Left kidney (tissue), 2 donors: ENCODE measurements around the gene OCEL1. TPM values are rescaled to one million over a fixed set of nuclear protein-coding genes. Genes with fewer than 3 reads are reported as not detected.

Source experiments
- DNase-seq: peaks from one replicate; pipeline ENCODE4 v3.0.0-alpha.2; 2013
- polyA plus RNA-seq: library from polyadenylated mRNA; unstranded; fragments of 120-200 nt; gene quantifications from one replicate; pipeline ENCODE4 v1.2.1, GENCODE V29; 2013; ENCODE audit not compliant: insufficient read length

OCEL1 gene
- polyA plus RNA-seq, 1 donor, result 18.4 TPM

DNA sequence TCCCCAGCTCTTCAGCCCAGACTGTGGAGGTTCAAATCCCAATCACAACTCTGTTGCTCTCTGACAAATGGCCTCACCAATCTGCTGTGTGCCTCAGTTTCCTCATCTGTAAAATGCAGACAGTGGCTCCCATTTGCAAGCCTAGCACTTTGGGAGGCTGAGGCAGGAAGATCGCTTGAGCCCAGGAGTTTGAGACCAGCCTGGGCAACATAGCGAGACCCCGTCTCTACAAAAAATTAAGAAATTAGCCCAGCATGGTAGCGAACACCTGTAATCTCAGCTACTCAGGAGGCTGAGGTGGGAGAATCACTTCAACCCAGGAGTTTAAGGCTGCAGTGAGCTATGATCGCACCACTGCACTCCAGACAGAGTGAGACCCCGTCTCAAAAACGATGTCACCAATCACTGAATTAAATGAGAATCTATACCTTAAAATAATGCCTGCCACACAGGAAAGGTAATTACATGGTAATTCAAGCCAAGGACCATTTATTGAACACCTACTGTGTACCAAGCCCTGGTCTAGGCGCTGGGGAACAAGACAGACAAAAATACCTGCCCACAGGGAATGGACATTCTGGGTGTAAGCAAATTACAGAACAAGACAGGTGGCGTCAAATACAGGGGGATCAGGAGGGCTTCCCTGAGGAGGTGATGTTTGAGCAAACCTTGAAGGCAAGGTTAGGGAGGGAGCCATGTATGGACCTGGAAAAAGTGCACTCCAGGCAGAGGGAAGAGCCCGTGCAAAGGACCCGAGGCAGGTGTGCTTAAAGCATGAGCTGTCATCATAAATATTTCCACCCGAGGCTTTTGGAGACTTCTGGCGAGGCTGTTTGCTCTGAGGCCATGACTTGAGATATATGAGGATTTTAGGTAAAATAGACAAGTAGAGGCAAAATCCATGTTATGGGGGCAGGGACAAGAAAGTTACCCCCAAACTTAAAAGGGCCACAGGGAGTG lies 12.0 kb downstream of the OCEL1 start:
- DNase-seq, result no peak

DNA sequence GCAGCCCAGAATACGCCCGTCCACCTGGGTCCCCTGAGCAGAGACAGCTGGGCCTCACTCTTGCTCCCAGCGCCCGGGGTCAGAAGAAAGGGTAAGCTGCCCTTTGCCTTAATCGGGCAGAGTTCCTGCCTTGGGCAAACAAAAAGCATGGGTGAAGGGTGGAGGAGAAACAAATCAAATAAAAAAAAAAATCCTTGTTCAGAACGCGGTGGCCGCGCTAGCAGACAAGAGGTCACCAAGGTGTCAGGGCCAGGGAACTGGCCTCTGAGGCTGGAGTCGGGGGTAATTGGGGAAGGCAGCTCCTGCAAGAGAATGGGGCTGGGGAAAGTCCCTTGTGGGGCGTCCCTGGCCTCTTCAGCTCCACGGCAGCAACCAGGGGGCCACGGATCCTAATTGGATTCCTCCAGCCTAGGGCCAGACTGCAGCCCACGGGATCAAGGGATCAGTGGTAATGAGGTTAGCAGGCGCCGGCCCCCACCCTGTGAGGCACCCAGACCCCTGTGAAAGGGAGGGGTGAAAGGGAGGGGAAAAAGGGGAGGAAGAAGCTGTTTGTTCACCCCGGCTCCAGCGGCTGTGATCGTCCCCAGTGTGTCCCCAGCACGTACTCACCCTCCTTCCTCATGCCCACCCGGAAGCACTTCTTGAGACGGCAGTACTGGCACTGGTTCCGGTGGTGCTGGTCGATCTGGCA lies 14.2 kb downstream of the OCEL1 start:
- DNase-seq, result no peak

DNA sequence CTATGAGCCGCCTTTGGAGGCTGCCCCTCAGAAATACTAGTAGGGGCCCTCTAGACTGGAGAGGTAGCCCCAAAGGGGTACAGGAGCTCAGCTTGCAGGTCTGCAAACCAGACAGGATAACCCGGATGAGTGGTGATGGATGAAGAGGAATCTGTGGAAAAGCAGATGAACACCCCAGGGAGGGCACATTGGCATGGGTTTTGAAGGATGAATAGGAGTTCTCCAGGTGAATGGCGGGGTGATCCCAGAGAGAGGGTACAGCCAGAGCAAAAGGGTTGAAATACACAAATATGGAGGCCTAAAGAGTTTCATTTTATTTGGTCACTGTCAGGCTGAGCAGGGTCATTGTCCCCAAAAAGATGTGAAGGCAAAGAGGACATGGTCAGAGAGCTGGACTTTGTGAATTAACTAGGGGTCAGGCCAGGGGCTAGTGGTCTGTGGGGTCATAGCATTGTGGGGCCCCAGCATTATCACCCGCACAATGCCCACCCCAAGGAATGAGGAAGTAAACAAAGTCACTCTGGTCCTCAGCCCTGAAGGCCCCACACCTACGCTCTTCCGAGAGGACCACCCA lies 14.9 kb downstream of the OCEL1 start:
- DNase-seq, result no peak

DNA sequence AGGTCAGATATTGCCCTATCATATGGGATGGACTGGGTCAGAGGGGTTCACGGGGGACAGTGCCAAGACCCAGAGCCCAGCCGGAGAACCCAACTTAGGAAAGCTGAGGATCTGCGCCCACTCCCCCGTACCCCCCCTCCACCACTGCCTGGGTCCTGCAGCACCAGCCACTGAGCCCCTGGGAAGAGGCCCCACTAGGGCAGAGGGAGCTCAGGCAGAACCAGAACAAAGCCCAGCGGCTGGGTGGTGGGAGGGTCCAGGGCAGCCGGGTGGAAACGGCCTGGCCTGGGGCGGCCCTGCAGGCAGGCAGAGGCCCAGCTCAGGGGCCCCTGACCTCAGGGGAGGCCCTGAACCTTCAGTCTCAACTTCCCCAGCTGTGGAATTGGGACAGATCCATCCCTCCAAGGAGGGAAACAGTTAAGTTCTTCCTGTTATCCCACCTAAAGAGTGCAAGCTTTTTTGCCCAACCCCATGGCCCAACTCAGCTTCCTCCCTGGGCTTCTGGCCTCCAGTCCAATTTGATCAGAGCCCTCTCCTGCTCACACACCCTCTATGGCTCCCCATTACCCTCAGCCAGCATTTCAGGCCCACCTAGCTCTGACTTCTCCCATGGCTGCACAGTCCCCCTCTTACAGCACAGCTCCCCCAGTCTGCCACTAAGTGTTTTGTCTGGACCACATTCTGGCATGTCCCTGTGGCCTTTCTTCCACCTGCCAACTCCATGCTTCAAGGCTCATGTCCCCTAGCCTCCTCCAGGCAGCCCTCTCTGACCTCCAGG lies 16.6 kb downstream of the OCEL1 start:
- DNase-seq, result no peak

DNA sequence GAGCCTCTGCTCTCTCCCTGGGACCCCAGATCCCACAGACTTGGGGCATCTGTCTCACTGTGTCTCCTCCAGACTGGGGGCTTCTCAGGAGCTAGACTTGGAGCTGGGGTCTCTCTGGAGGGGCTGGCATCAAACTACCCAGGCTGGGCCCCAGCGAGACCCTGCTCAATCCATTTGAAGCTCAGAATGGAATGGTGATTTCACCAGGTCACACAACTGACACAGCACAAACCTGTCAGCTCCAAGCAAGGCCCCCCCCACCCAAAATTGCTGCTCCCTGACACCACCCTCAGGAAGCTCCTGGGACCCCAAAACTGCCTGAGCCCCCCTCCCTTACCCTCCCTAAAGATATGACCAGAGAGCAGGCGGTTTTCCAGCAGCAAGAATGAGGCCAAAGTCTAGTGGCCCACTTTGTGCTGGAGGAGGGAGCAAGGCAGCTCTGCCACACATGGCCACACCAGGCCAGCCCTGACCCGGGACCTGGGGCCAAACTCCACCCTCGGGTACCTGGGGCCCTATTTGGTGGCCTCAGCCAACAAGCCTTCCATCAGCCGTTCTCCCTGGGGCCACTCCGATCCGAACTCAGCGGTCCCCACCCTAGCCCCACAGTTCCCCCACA lies 17.3 kb downstream of the OCEL1 start:
- DNase-seq, result no peak

DNA sequence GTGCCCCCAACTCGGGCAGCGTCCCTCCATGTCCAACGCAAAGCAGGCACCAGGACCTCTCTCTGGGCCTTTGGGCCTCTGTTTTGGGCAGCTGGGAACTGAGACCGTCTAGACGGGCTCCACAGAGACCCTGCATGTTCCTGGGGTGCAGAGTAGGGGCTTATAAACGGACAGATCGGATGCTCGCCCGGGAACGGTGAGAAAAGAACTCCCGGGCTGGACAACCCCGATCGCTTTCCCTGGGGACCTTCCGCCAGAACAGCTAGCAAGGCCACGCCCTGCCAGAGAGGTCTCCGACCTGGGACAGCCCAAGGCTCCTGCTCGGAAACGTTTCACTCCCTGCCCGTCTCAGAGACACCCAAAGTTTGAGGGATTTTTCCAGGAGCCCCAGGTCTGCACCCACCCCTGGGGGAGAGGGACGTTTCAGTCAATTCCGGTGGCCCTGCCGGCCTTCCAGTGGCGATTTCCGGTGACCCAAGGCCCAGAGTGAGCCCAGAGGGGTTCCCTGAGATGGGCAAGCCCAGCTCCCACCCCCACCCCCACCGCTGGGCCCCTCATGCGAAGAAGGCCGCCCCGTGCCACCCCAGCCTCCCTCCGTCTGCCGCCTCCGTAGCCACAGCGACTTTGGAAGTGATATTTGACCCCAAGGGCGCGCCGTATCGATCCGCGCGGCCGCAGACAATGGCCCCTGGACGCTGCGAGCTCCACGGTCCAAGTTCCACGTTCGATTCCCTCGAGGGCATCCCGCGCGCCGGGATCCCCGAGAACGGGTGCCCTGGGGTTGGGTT lies 18.0 kb downstream of the OCEL1 start:
- DNase-seq, result no peak

DNA sequence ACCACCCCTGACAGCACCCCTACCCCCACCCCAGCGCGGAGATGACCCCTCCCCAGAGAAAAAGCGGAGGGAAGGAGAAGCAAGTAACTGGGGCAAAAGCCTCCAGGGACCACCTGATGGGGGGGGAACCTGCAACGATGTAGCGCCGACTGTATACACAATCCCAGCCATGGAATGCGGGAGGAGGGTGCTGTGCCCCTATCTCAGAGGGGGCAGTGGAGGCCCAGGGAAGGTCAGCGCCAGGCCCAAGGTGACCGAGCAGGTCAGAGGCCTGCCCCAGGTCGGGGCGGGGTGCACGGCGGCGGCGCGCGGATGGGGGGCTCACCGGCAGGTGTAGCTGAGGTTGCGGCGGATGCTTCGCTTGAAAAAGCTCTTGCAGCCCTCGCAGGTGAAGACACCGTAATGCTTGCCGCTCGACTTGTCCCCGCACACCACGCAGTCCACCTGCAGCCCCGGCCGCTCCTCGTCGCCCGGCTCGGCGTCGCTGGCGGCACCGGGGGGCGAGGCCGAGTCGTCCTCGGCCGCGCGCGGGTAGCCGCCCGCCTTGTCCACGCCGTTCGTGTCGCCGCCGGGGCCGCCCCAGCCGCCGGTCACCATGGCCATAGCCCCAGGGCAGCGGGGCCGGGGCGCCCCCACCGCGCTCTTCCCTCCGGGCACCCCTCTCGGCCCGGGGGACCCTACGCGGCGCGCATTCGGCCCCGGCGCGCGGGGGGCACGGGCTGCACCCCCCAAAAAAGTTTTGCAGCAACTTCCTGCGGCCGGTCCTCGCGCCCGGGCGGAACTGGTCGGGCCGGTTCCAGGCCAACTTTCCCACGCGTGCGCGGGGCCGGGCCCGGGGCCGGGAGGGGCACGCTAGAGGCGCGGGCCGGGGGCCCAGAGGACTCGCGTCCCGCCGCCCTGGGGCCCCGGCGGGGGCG lies 18.9 kb downstream of the OCEL1 start:
- DNase-seq, result no peak

DNA sequence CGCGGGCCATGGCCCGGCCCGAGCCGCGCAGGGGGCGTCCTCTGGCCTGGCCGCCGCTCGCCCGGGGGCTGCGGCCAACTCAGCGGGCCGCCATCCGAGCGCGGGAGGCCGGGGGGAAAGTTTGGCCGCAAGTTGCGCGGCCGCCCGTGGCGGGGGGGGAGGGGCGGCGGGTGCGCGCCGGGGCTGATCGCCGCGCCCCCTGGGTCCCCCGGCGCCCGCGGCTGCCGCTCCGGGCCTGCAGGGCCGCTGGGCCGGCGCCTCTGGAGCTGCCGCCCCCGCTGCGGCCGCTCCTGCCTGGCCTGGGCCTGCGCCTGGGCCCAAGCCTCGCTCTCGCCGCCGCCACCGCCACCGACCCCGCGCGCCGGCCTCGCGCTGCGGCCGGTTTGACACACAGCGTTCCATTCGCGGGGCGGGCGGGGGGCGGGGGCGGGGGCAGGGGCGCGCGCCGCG lies 19.5 kb downstream of the OCEL1 start, which contains the start of gene NR2F6:
Gene NR2F6 (minus strand): TSS at position 385 of the 450 bp plus-strand sequence. CDS start 699 bp downstream, outside the sequence.
- DNase-seq, result no peak

DNA sequence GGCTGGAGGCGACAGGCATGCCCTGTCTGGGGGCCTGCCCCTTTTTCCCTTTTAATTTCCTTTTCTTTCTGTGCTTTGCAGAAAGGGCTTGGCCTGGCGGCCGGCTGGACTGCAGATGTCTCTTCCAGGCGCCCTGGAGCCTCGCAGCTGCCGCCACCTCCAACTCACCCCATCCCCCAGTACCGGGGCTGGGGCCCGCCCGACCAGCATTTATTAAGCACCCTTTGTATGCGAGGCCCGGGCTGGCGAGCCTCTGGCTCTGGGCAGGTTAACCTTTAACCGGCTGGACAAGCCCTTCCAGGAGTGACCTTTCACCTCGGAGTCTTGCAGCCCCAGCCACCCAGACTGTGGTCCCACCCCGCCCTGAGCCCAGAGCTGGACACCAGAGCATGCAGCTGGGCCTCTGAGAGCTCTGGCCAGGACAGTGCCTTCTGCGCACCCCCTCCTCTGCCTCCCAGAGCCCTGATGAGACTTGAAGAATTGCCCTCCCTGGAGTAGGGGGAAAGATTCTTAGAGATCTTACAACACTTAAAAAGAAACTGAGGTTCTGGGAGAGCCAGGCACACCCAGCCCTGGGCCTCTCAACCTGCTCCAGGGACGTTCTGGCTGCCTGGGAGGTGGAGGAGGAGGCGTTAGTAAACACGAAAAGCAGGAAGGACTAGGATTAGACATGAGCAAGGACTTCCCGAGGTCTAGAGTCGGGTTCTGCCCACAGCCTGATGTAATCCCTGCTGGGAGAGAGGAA lies 20.8 kb downstream of the OCEL1 start:
- no peak for DNase-seq

DNA sequence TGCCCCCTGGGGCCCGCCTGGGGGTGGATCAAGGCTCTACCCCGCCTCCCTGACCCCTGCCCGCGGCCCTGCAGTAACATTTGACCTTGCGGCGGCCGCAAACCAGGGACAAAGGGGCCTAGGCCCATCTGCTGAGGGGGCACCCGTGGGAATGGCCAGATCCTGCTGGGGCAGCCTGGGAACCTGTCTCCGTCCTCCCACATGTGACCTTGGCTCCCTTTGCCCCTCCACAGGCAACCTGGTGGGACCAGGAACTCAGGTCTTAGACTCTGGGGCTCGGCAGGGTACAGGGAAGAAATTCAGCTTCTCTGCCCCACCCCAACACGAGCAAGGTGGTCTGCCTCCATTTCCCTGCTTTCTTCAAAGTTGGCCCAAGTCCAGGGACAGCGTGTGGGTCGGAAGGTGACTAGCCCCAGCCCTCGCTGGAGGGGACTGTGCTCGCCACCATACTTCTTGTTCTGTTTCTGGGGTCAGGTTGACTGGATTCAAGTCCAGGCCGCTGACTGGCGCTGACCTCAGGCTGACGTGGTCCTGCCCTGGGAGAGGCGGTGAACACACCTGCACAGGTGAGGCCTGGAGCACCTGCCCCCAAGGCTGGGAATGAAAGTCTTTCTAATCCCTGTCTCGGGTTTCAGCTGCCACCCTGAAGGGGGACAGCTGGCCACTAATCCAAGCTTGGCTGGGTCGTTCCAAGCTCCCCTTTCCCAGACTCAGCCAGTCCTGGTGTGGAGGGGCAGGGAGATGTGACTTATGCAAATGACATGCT lies 22.2 kb downstream of the OCEL1 start:
- DNase-seq, result no peak

DNA sequence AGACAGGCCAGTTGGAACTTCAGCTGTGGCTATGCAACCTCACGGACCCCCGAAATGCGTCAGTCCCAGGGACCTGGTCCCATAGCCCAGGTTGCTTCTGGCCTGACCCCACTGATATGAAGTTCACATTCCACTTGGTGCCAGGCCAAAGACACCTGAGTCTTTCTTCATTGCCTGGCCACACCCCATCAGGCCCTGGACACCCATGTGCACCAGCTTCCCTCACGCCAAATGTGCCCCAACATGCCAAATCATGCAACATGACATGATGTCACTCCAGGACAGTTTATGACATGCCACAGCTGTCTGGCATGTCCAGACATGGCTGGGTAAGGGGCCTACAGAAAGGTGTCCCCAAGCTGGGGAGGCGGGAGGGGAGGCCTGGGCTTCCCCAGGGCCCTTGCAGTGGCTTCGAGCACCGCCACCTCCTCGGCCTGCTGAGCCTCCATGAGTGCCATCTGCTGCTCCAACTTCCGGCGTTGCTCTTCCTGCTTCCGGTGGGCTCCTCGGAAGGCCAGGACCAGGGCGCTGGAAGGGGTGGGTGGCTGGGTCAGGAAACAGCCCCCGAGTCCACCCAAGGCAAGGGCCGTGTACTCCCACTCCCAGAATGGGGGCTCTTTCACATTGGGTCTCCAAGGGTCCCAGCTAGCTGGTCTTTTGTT lies 24.0 kb downstream of the OCEL1 start:
- DNase-seq, result no peak

DNA sequence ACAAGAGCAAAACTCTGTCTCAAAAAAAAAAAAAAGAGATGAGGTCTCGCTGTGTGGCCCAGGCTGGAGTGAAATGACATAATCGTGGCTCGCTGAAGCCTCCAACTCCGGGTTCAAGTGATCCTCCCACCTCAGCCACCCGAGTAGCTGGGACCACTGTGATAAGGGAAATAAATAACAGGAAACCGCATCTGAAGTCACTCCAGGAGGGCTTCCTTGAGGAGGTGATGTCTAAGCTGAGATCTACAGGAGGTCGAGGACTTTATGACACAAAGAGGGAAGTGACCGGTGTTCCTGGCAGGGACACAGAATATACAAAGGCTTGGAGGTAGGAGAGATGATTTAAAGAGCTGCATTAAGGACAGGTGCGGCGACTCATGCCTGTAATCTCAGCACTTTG lies 28.6 kb downstream of the OCEL1 start:
- no peak for DNase-seq

DNA sequence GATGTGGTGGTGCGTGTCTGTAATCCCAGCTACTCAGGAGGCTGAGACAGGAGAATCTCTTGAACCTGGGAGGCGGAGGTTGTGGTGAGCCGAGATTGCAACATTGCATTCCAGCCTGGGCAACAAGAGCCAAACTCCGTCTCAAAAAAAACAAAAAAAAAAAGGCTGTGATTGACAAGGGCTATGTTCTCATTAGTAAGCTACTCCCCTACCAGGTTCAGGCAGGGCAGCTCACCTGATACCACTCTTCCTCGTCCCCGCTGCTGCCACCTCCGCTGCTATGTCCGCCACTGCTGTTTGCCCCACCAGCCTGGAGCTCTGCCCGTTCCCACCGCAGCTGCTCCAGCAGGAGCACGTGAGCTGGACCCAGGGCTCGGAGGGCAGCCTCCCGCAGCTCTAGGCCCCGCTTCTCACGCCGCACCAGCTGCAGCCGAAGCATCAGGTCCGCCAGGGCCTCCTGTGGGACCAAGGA lies 29.2 kb downstream of the OCEL1 start:
- DNase-seq, result no peak

DNA sequence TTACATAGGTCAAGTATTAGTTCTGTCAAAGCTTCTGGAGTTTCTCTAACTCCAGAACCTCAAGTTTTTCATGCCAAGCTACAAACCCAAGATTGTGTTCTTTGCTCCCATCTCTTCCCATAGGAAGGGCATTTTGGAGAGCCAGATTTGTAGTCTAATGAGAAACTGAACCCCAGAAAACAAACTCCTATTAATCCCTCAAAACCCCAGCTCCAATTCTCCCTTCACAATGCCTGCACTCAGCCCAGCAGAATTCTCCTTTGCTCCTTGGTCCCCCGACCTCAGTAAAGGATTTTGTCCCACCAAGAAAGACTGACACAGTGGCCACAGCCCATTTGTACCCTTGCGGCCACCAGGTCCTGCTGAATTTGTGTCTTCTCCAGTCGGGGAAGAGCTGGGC lies 30.1 kb downstream of the OCEL1 start:
- DNase-seq, result no peak

DNA sequence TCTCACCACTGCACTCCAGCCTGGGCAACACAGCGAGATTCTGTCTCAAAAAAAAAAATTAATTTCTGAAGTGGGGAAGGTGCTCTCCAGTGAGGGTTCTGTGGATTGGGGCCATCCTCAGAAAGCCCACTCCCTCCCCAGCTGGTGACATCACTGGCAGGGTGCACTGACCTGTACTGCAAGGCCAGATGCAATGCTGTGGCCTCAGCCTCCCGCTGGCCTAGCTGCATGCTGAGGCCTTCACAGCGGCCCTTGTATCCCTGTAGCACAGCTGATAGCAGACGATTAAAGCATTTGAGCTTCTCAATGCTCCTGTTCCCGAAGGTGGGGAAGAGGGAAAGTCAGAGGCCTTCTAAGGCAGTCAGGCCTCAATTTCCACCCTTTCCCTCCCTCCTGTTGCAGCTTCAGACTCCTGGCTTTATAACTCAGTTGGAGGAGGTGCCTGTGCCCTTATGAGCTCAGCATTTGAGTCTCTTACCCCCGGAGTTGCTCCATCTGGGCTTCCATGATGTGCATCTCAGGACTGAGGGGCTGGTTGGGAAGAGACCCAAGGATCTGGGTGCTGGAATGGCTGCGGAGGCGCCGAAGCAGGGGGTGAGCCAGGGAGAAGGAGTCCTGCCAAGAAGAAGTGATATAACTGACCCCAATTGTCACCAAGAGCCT lies 33.2 kb downstream of the OCEL1 start:
- DNase-seq, result no peak

DNA sequence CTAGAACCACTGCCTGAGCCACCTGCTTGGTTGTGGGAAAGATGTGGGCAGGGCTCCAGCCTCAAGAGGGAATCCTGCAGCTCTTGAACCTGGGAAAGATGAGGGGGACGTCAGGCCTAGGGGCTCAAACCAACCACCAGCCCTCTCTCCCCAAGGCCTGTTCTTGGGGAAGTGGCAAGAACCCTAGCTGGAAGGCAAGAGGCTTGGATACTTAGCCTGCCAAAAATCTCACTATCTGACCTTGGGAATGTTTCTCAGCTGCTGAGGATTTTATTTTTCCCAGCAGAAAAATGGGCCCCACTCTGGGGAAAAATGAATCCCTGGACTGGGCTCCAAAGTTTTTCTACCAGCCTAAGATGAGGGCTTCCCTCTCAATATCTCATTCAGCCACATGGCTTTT lies 33.9 kb downstream of the OCEL1 start:
- no peak for DNase-seq

DNA sequence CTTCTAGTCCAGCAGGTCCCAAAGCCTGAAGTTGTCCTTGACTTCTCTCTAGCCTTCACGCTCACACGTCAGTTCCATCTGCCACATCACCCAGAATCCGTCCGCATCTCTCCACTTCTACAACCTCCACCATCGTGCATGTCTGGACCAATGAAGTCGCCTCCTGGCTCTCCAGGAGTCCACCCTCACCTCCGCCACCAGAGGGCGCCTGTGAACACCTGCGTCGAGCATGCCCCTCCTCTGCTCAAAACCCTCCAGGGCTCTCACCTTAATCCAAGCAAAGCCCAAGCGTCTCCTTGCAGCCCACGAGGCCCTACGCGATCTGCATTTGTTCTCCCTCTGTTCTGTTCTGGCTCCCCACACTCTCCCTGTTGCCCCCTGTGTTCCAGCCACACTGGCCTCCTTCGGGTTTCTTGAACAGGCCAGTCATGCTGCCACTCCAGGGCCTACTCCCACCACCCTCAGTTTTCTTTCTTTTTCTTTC lies 34.9 kb downstream of the OCEL1 start:
- no peak for DNase-seq
